Endothelial cell of umbilical vein (primary cell): ENCODE measurements around the gene MRPL9. TPM values are rescaled to one million over a fixed set of nuclear protein-coding genes. Genes with fewer than 3 reads are reported as not detected.
A peak's percentile ranks its signal among the peaks of the same experiment; 100 is the strongest.

Experiments used
- BruUV-seq: library from RNA; stranded (reverse); fragments of 400-500 nt; replicated peaks from 2 replicates; lab custom pipeline; 2021; lab: Mats Ljungman, UMichigan
- CTCF ChIA-PET: fragments of 300-600, 350-600 bp; sonication (Branson Sonifier 250); formaldehyde crosslinking; loops from one replicate; lab custom pipeline; 2021; ENCODE audit warnings: antibody characterized with exemption, inconsistent platforms; lab: Charles Lee
- POLR2A ChIA-PET: fragments of 300-600, 350-600 bp; sonication (Branson Sonifier 250); formaldehyde crosslinking; loops from one replicate; lab custom pipeline; 2021; ENCODE audit warnings: antibody characterized with exemption, inconsistent platforms; lab: Charles Lee
- DNase-seq: peaks from one replicate; pipeline ENCODE4 v3.0.0-alpha.2; 2011; ENCODE audit warnings: low read depth, low spot score
- FAIRE-seq: peaks from 2 replicates; lab custom pipeline; 2011; peaks lifted over from hg19 to GRCh38; lab: Jason Lieb, UNC
- H2AFZ ChIP-seq: 2 replicates; pipeline ENCODE4 v1.6.0; 2012; ENCODE audit warnings: low read depth, low read length, control low read depth, inconsistent platforms
- H3K27ac ChIP-seq: 2 replicates; pipeline ENCODE4 v1.5.1; 2011; ENCODE audit warnings: low read depth, mild to moderate bottlenecking, control low read depth, low read length, moderate library complexity; ENCODE audit not compliant: insufficient read depth
- H3K27me3 ChIP-seq, 2 experiments: 2 replicates each; pipeline versions ENCODE4 v1.6.0 to v1.6.1; 2011; ENCODE audit warnings: low read length in 2 of 2, mixed read lengths in 1 of 2; ENCODE audit not compliant: control insufficient read depth in 2 of 2, insufficient read depth in 2 of 2
- H3K36me3 ChIP-seq, 2 experiments: 2 replicates in 1 of 2; 3 replicates in 1 of 2; pipeline ENCODE4 v1.5.1; 2011; ENCODE audit warnings: low read length in 2 of 2, mild to moderate bottlenecking in 1 of 2, moderate library complexity in 1 of 2; ENCODE audit not compliant: control insufficient read depth in 2 of 2, insufficient read depth in 2 of 2; ENCODE audit errors: extremely low read depth in 1 of 2
- H3K4me1 ChIP-seq: 3 replicates; pipeline ENCODE4 v1.5.1; 2011; ENCODE audit warnings: mild to moderate bottlenecking, low read length; ENCODE audit not compliant: control insufficient read depth, insufficient read depth; ENCODE audit errors: extremely low read depth
- H3K4me2 ChIP-seq: 2 replicates; pipeline ENCODE4 v1.6.1; 2011; ENCODE audit warnings: low read length, control low read depth, mixed read lengths; ENCODE audit not compliant: insufficient read depth
- H3K4me3 ChIP-seq, 3 experiments: fragments of 200-600 bp in 1 of 3; sonication (generic), shearing (Covaris generic) in 1 of 3; replicated peaks in 1 of 3; 2 replicates each; pipeline ENCODE4 v1.5.1; 2011 to 2016; ENCODE audit warnings: control low read depth in 3 of 3, low read length in 3 of 3, mild to moderate bottlenecking in 2 of 3, inconsistent platforms in 1 of 3, low read depth in 1 of 3, moderate library complexity in 1 of 3; ENCODE audit not compliant: insufficient read depth in 1 of 3
- H3K79me2 ChIP-seq: 2 replicates; pipeline ENCODE4 v1.6.0; 2012; ENCODE audit warnings: low read length, inconsistent platforms; ENCODE audit not compliant: control insufficient read depth, insufficient read depth
- H3K9ac ChIP-seq: replicated peaks from 2 replicates; pipeline ENCODE3; 2011; ENCODE audit warnings: low read length, control low read depth; ENCODE audit not compliant: insufficient read depth; ENCODE audit errors: extremely low read depth
- H3K9me1 ChIP-seq: replicated peaks from 3 replicates; pipeline ENCODE4 v1.6.0; 2011; ENCODE audit warnings: mild to moderate bottlenecking, low read length; ENCODE audit not compliant: control insufficient read depth, insufficient read depth; ENCODE audit errors: extremely low read depth
- H3K9me3 ChIP-seq: replicated peaks from 2 replicates; pipeline ENCODE4 v1.5.1; 2012; ENCODE audit warnings: low read length, inconsistent platforms; ENCODE audit not compliant: control insufficient read depth, insufficient read depth
- H4K20me1 ChIP-seq: replicated peaks from 2 replicates; pipeline ENCODE3; 2011; ENCODE audit warnings: mild to moderate bottlenecking, low read length; ENCODE audit not compliant: control insufficient read depth, insufficient read depth; ENCODE audit errors: extremely low read depth
- EZH2 ChIP-seq: IDR thresholded peaks from 2 replicates; pipeline ENCODE4 v1.6.1; 2012; ENCODE audit warnings: borderline replicate concordance, low read depth, mild to moderate bottlenecking, moderate library complexity, low read length, inconsistent platforms; ENCODE audit not compliant: severe bottlenecking
- JUN ChIP-seq: IDR thresholded peaks from 2 replicates; pipeline ENCODE4 v1.6.1; 2011; ENCODE audit warnings: borderline replicate concordance, low read depth; ENCODE audit not compliant: insufficient read length, insufficient read depth
- MYC ChIP-seq: IDR thresholded peaks from one replicate; pipeline ENCODE4 v1.6.1; 2011; ENCODE audit warnings: mild to moderate bottlenecking, low read depth, low read length
- POLR2AphosphoS5 ChIP-seq: IDR thresholded peaks from 2 replicates; pipeline ENCODE4 v1.6.1; 2012; ENCODE audit warnings: low read depth, mild to moderate bottlenecking, control low read depth, low read length, moderate library complexity; ENCODE audit not compliant: insufficient read depth
- dilution Hi-C: fragments of 300-500 bp; cut with MboI; formaldehyde crosslinking; loops from one replicate; pipeline ENCODE4 v1.15.0; 2019; ENCODE audit warnings: low sequenced_read_pairs; ENCODE audit not compliant: extremely low pct_ligation_motif_present
- intact Hi-C: fragments of 100-400 bp; cut with micrococcal nuclease; formaldehyde crosslinking; loops from one replicate; pipeline ENCODE4 v1.10.0; 2022
- polyA plus RNA-seq, 4 experiments: library from polyadenylated mRNA; depleted of rRNA in 3 of 4; stranded (reverse) in 3 of 4; unstranded in 1 of 4; fragments of >200 nt; gene quantifications; 2 replicates each; pipeline versions ENCODE4 v1.2.1 to v1.2.3, GENCODE V29; 2011 to 2012; ENCODE audit warnings: missing spikeins in 1 of 4
- small RNA-seq: library from RNA; depleted of rRNA; stranded (forward); fragments of <200 nt; gene quantifications from one replicate; pipeline ENCODE3, GENCODE V24; 2012; ENCODE audit warnings: low replicate concordance, low read depth; ENCODE audit not compliant: insufficient read depth, insufficient read length
- total RNA-seq: library from RNA; stranded (reverse); gene quantifications from 2 replicates; pipeline ENCODE4 v1.2.3, GENCODE V29; 2021

Gene MRPL9
- total and polyA plus RNA-seq, 2 donors (not counting 3 experiments of a cell fraction or from before 2014, with no cell fraction given), result 79.1 to 112 TPM

GRCh38 chr1:151710187-151710840 lies 53.0 kb downstream of the MRPL9 start:
- no peaks in the 10 kb centered on the region for H3K9me3 ChIP-seq
- BruUV-seq, result no TSS peak
- DNase-seq (no peak), FAIRE-seq (no peak)
- no peaks in the 10 kb centered on the region for H3K4me1 ChIP-seq
- H3K27me3 ChIP-seq, result peaks cover under 1 to 11% of the 10 kb centered on the region in 2 experiments
- no peaks in the 10 kb centered on the region for H3K9me1 ChIP-seq
- H3K36me3 ChIP-seq, result no peaks in the 10 kb centered on the region
- H2AFZ ChIP-seq, result no peak overlapping the region
- intact Hi-C loops (no loop called here), dilution Hi-C loops (no loop called here)
- no peak overlapping the region for H3K9ac ChIP-seq
- no peak overlapping the region for H3K27ac ChIP-seq
- no peaks in the 10 kb centered on the region for H3K79me2 ChIP-seq
- ChIA-PET POLR2A (no interaction called here), CTCF (no interaction called here)
- H4K20me1 ChIP-seq, result no peaks in the 10 kb centered on the region
- TF ChIP-seq JUN (peak; percentile 27), MYC (no peak), EZH2 (no peak), POLR2AphosphoS5 (no peak)
- H3K4me2 ChIP-seq, result no peak overlapping the region
- H3K4me3 ChIP-seq, result no peak overlapping the region

Small RNAs within 50 kb of the gene (small RNA-seq; reads per million reads assigned to genes)
- not detected for gene RNU6-662P

Other genes with a start within 250 kb of the MRPL9 start
- gene TUFT1, start 223.2 kb downstream of the MRPL9 start, total RNA-seq, result 4.3 TPM in 2 replicates
- 4.3 and 5.1 TPM in 2 replicates for gene TUFT1, start 223.2 kb downstream of the MRPL9 start, polyA plus RNA-seq
- gene SNX27, start 151.4 kb downstream of the MRPL9 start, total RNA-seq, result 24.5 and 24.9 TPM in 2 replicates
- gene SNX27, start 151.4 kb downstream of the MRPL9 start, polyA plus RNA-seq, result 7.7 and 8.1 TPM in 2 replicates
- gene CELF3, start 46.7 kb downstream of the MRPL9 start, total RNA-seq, result not detected in 2 replicates
- gene CELF3, start 46.7 kb downstream of the MRPL9 start, polyA plus RNA-seq, result not detected in 2 replicates
- not detected in 2 replicates for gene RIIAD1, start 42.0 kb downstream of the MRPL9 start, total RNA-seq
- not detected in 2 replicates for gene RIIAD1, start 42.0 kb downstream of the MRPL9 start, polyA plus RNA-seq
- gene TDRKH, start 27.0 kb upstream of the MRPL9 start, total RNA-seq, result 9.3 and 9.6 TPM in 2 replicates
- 3.0 and 3.9 TPM in 2 replicates for gene TDRKH, start 27.0 kb upstream of the MRPL9 start, polyA plus RNA-seq
- not detected in 2 replicates for gene LINGO4, start 41.9 kb upstream of the MRPL9 start, total RNA-seq
- not detected in 2 replicates for gene LINGO4, start 41.9 kb upstream of the MRPL9 start, polyA plus RNA-seq
- gene RORC, start 68.3 kb upstream of the MRPL9 start, total RNA-seq, result not detected in 2 replicates
- not detected in 2 replicates for gene RORC, start 68.3 kb upstream of the MRPL9 start, polyA plus RNA-seq
- gene C2CD4D, start 76.3 kb upstream of the MRPL9 start, total RNA-seq, result 0.18 TPM in 1 of 2 replicates, not detected in the other
- 0.05 TPM in 1 of 2 replicates, not detected in the other for gene C2CD4D, start 76.3 kb upstream of the MRPL9 start, polyA plus RNA-seq
- gene THEM5, start 90.2 kb upstream of the MRPL9 start, total RNA-seq, result not detected in 2 replicates
- gene THEM5, start 90.2 kb upstream of the MRPL9 start, polyA plus RNA-seq, result not detected in 2 replicates
- gene THEM4, start 146.0 kb upstream of the MRPL9 start, total RNA-seq, result 22.1 and 24.9 TPM in 2 replicates
- 19.2 and 22.3 TPM in 2 replicates for gene THEM4, start 146.0 kb upstream of the MRPL9 start, polyA plus RNA-seq
- 650 and 779 TPM in 2 replicates for gene S100A10, start 230.4 kb upstream of the MRPL9 start, total RNA-seq
- gene S100A10, start 230.4 kb upstream of the MRPL9 start, polyA plus RNA-seq, result 56.7 and 76.8 TPM in 2 replicates